ENCODE data around the gene CLEC3B.
"Not testable (repeated sequence)": the region's sequence is repeated elsewhere in the genome, so short reads cannot be mapped to it uniquely, and the experiment has no call there.

The CLEC3B gene

GRCh38 chr3:45026038-45026437 is at the start of gene CLEC3B:
Gene CLEC3B, plus strand, starts transcription at chr3:45026303. Its CDS starts 60 bp downstream, at chr3:45026363.
- no peak for FAIRE-seq

- no peak for FAIRE-seq
These were observed 44.9 kb upstream of the CLEC3B start for GRCh38 chr3:44981220-44981619.

- FAIRE-seq = no peak
These were observed 44.4 kb upstream of the CLEC3B start for GRCh38 chr3:44981751-44982150.

- no peak for FAIRE-seq
These were observed 43.3 kb upstream of the CLEC3B start for GRCh38 chr3:44982817-44983216.

- FAIRE-seq = no peak
These were observed 42.6 kb upstream of the CLEC3B start for GRCh38 chr3:44983484-44983941.

GRCh38 chr3:44984335-44984734 is 41.8 kb upstream of the CLEC3B start:
- no peak for FAIRE-seq

- FAIRE-seq = not testable (repeated sequence)
These were observed 39.8 kb upstream of the CLEC3B start for GRCh38 chr3:44986330-44986729.

- no peak for FAIRE-seq
These were observed 38.8 kb upstream of the CLEC3B start for GRCh38 chr3:44987332-44987731.

- FAIRE-seq = no peak
These were observed 38.0 kb upstream of the CLEC3B start for GRCh38 chr3:44988073-44988472.

GRCh38 chr3:44989141-44989540 is 37.0 kb upstream of the CLEC3B start:
- FAIRE-seq = no peak

GRCh38 chr3:44989636-44990373 is 36.3 kb upstream of the CLEC3B start:
- FAIRE-seq = no peak

- no peak for FAIRE-seq
These were observed 34.8 kb upstream of the CLEC3B start for GRCh38 chr3:44991326-44991725.

- no peak for FAIRE-seq
These were observed 33.3 kb upstream of the CLEC3B start for GRCh38 chr3:44992555-44993470.

- FAIRE-seq = no peak
These were observed 32.5 kb upstream of the CLEC3B start for GRCh38 chr3:44993471-44994205.

- no peak for FAIRE-seq
These were observed 30.8 kb upstream of the CLEC3B start for GRCh38 chr3:44995142-44995770.

GRCh38 chr3:44996556-44996969 is 29.5 kb upstream of the CLEC3B start:
- no peak for FAIRE-seq

- FAIRE-seq = no peak
These were observed 26.3 kb upstream of the CLEC3B start for GRCh38 chr3:44999782-45000181.

GRCh38 chr3:45000823-45001222 is 25.3 kb upstream of the CLEC3B start:
- FAIRE-seq = no peak

GRCh38 chr3:45001738-45002137 is 24.4 kb upstream of the CLEC3B start:
- FAIRE-seq = no peak

- FAIRE-seq = no peak
These were observed 23.9 kb upstream of the CLEC3B start for GRCh38 chr3:45002139-45002660.

- FAIRE-seq = no peak
These were observed 23.4 kb upstream of the CLEC3B start for GRCh38 chr3:45002720-45003119.

- no peak for FAIRE-seq
These were observed 22.7 kb upstream of the CLEC3B start for GRCh38 chr3:45003406-45003805.

Measured in endometrium (tissue), 2 donors.